Activated CD8-positive, alpha-beta T cell treated with anti-CD3 and anti-CD28 coated beads for 36 hours (primary cell): ENCODE data around the gene SEC16B. TPM values are rescaled to one million over a fixed set of nuclear protein-coding genes. Genes with fewer than 3 reads are reported as not detected.

Experiments used
- ATAC-seq: fragments of 200-7000 bp; cut with Tn5 transposase; one replicate; pipeline ENCODE4 v1.10.0; 2021; ENCODE audit warnings: mild to moderate bottlenecking, moderate library complexity
- CTCF ChIA-PET: fragments of 350-600 bp; sonication (Branson Sonifier 250); formaldehyde crosslinking; loops from one replicate; lab custom pipeline; 2021; ENCODE audit warnings: antibody characterized with exemption; lab: Charles Lee
- POLR2A ChIA-PET: fragments of 350-600 bp; sonication (Branson Sonifier 250); formaldehyde crosslinking; loops from one replicate; lab custom pipeline; 2021; ENCODE audit warnings: antibody characterized with exemption; lab: Charles Lee
- DNase-seq: peaks from one replicate; pipeline ENCODE4 v3.0.0-alpha.2; 2020
- H3K27ac Mint-ChIP-seq: one replicate; pipeline ENCODE4 v1.8.0; 2021; ENCODE audit warnings: mild to moderate bottlenecking, mixed read lengths
- H3K27me3 Mint-ChIP-seq: one replicate; pipeline ENCODE4 v1.8.0; 2021; ENCODE audit warnings: mixed read lengths
- H3K36me3 Mint-ChIP-seq: one replicate; pipeline ENCODE4 v1.8.0; 2021; ENCODE audit warnings: low read depth, mixed read lengths
- H3K4me1 Mint-ChIP-seq: one replicate; pipeline ENCODE4 v1.8.0; 2021; ENCODE audit warnings: low read depth, mixed read lengths
- H3K4me3 Mint-ChIP-seq: one replicate; pipeline ENCODE4 v1.8.0; 2021; ENCODE audit warnings: mild to moderate bottlenecking, moderate library complexity, mixed read lengths
- H3K9me3 Mint-ChIP-seq: one replicate; pipeline ENCODE4 v1.8.0; 2021; ENCODE audit warnings: mixed read lengths
- CTCF ChIP-seq: fragments of 200-600 bp; IDR thresholded peaks from one replicate; pipeline ENCODE4 v1.8.0; 2022; ENCODE audit warnings: antibody characterized with exemption, mild to moderate bottlenecking
- intact Hi-C: fragments of 100-400 bp; cut with micrococcal nuclease; formaldehyde crosslinking; loops from one replicate; pipeline ENCODE4 v1.10.0; 2022
- total RNA-seq, 2 experiments: library from RNA; stranded (reverse); gene quantifications; one replicate each; pipeline ENCODE4 v1.2.3, GENCODE V29; 2021

The SEC16B gene
- total RNA-seq, 2 experiments from 2014 or later, result not detected

- TF ChIP-seq CTCF, result no peak
- Mint-ChIP-seq H3K27me3 (no peaks in the 10 kb centered on the region), H3K4me3 (no peak overlapping the region), H3K4me1 (no peaks in the 10 kb centered on the region), H3K36me3 (no peaks in the 10 kb centered on the region), H3K9me3 (no peaks in the 10 kb centered on the region), H3K27ac (no peak overlapping the region)
- ATAC-seq, result no peak
- DNase-seq, result no peak
- ChIA-PET CTCF (interaction anchor here (0.9 kb wide), 1 partner anchor 26 kb away, joined by 3 read pairs; no protein-coding TSS in a partner anchor), POLR2A (no interaction called here)
- intact Hi-C loops, result no loop called here
Measured at GRCh38 chr1:177920091-177920490, 49.8 kb downstream of the SEC16B start.

DNA sequence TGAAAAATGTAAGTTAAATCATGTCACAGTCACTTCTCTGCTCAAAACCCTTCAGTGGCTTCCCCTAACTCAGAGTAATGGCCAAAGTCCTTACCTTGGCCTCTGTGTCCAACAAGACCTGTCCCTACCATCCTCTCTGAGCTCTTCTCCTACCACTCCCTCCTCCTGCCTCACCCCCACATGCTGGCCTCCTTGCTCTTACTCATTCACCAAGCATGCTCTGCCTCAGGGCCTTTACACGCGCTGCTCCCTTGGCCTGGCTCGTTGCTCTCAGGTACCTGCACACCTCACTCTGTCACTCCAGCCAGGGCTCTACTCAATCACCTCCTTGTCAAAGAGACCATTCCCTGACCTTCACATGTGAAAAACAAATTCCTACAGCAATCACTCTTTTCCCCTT, 54.2 kb downstream of the SEC16B start:
- Mint-ChIP-seq H3K4me1 (no peaks in the 10 kb centered on the region), H3K9me3 (no peaks in the 10 kb centered on the region), H3K4me3 (no peak overlapping the region), H3K27me3 (no peaks in the 10 kb centered on the region), H3K27ac (no peak overlapping the region), H3K36me3 (no peaks in the 10 kb centered on the region)
- ChIA-PET POLR2A (no interaction called here), CTCF (no interaction called here)
- ATAC-seq (no peak), DNase-seq (no peak)
- no peak for TF ChIP-seq CTCF
- intact Hi-C loops, result no loop called here

GRCh38 chr1:177914603-177915002, 55.3 kb downstream of the SEC16B start:
- no peaks in the 10 kb centered on the region for H3K4me1 Mint-ChIP-seq
- H3K36me3 Mint-ChIP-seq, result no peaks in the 10 kb centered on the region
- DNase-seq, result no peak
- no peaks in the 10 kb centered on the region for H3K27me3 Mint-ChIP-seq
- ChIA-PET CTCF (interaction anchor here (1.4 kb wide), 1 partner anchor 8 kb away, joined by 3 read pairs; no protein-coding TSS in a partner anchor), POLR2A (no interaction called here)
- intact Hi-C loops, result no loop called here
- H3K9me3 Mint-ChIP-seq, result no peaks in the 10 kb centered on the region
- no peak overlapping the region for H3K4me3 Mint-ChIP-seq
- TF ChIP-seq CTCF, result no peak
- ATAC-seq, result no peak
- no peak overlapping the region for H3K27ac Mint-ChIP-seq

DNA sequence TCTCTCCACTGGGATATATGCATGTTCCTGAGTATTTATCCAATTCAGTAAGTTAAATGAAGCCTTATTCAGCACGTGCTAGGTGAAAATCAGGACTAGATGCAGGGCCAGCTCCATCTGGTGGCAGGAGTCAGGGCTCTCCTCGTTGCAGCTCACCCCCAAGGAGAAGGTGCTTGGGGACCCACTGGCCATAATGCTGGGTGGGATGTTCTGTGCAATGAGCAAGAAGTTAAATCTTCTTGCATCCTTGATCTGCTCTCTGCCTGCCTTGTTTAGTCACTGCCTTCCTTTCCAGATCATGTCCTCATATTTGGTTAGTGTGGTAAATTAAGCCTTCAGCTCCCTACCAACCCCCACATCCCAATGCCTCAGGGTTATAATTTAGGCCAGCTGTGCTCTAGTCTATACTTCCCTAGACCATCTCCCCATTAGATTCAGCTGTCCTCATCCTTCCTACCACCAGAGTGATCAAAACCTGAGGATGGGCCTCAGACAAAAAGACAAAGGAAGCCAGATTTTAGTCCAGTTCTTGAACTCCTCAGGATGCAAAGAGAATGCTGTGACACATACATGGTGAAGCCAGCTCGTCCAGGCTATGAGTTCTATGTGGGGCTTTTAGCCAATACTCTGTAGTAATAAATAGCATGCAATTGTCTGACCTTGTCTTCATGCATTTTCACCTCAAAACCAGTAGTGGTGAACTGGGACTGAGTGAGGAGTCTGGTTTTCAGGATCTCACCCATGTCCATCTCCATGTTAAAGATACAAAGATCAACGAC, 55.9 kb downstream of the SEC16B start:
- ChIA-PET POLR2A (interaction anchor here (0.5 kb wide), 1 partner anchor 12 kb away, joined by 3 read pairs; no protein-coding TSS in a partner anchor), CTCF (interaction anchor here (1.4 kb wide), 1 partner anchor 9 kb away, joined by 3 read pairs; no protein-coding TSS in a partner anchor)
- Mint-ChIP-seq H3K27me3 (no peaks in the 10 kb centered on the region), H3K9me3 (no peaks in the 10 kb centered on the region), H3K27ac (no peak overlapping the region), H3K36me3 (no peaks in the 10 kb centered on the region), H3K4me1 (no peaks in the 10 kb centered on the region), H3K4me3 (no peak overlapping the region)
- no peak for TF ChIP-seq CTCF
- DNase-seq, result no peak
- ATAC-seq, result no peak
- intact Hi-C loops, result no loop called here

DNA sequence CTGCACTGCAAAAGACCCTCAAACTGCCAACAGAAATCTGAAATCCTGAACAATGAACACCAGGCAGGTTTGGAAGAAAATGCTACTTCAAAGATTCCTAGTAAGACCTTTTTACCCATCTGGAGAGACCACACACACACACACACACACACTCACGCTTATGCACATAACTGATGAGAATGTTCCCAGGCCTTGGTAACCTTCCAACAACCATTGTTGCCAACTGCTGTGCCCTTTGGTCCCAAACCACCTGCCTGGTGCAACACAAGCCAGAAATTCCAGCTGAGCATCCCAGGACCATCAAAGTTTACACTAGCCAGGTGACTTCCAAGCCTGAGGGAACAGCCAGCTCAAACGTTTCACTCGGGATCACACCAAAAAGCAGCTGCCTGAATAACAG, 56.9 kb downstream of the SEC16B start:
- intact Hi-C loops, result no loop called here
- no peaks in the 10 kb centered on the region for H3K4me1 Mint-ChIP-seq
- H3K36me3 Mint-ChIP-seq, result no peaks in the 10 kb centered on the region

More for the DNA sequence above, 56.9 kb downstream of the SEC16B start:
- CTCF ChIA-PET, result interaction anchor here (1.4 kb wide), 1 partner anchor 10 kb away, joined by 3 read pairs; no protein-coding TSS in a partner anchor
- no peak overlapping the region for H3K4me3 Mint-ChIP-seq
- no peak for ATAC-seq
- H3K9me3 Mint-ChIP-seq, result no peaks in the 10 kb centered on the region
- H3K27ac Mint-ChIP-seq, result no peak overlapping the region
- TF ChIP-seq CTCF, result no peak
- no peaks in the 10 kb centered on the region for H3K27me3 Mint-ChIP-seq
- no peak for DNase-seq
- POLR2A ChIA-PET, result no interaction called here
